AG04450 (cell line): ENCODE data around the gene AURKA. TPM values are rescaled to one million over a fixed set of nuclear protein-coding genes. Genes with fewer than 3 reads are reported as not detected.

Source experiments
- CTCF ChIA-PET: fragments of 300-600, 350-600 bp; formaldehyde crosslinking; extraction: SDS; loops from one replicate; lab custom pipeline; 2022; ENCODE audit warnings: antibody characterized with exemption, inconsistent platforms; lab: Charles Lee
- POLR2A ChIA-PET: fragments of 350-600 bp; formaldehyde crosslinking; extraction: SDS; loops from one replicate; lab custom pipeline; 2021; ENCODE audit warnings: antibody characterized with exemption, inconsistent platforms; lab: Yijun Ruan, JAX
- DNase-seq: peaks from one replicate; pipeline ENCODE4 v3.0.0-alpha.2; 2011; ENCODE audit warnings: low read depth, low spot score
- H3K27ac ChIP-seq: one replicate; pipeline ENCODE4 v1.5.1; 2012; ENCODE audit warnings: low read depth, low read length, control low read depth
- H3K27me3 ChIP-seq: one replicate; pipeline ENCODE4 v1.6.0; 2012; ENCODE audit warnings: low read length; ENCODE audit not compliant: control insufficient read depth, insufficient read depth
- H3K4me3 ChIP-seq: 2 replicates; pipeline ENCODE4 v1.5.1; 2011; ENCODE audit warnings: mild to moderate bottlenecking, low read depth, low read length, control low read depth
- H3K9me3 ChIP-seq: 2 replicates; pipeline ENCODE4 v1.5.1; 2012; ENCODE audit warnings: low read length; ENCODE audit not compliant: control insufficient read depth, insufficient read depth
- polyA plus RNA-seq: library from polyadenylated mRNA; depleted of rRNA; stranded (reverse); fragments of >200 nt; gene quantifications from 2 replicates; pipeline ENCODE4 v1.2.3, GENCODE V29; 2011; rRNA removed
- TF ChIP-seq, protein P1 (sequence below): IDR thresholded peaks from 2 replicates; pipeline ENCODE4 v1.5.1; 2011; ENCODE audit warnings: low read depth, low read length, control low read depth, inconsistent platforms

The AURKA gene
- polyA plus RNA-seq, 1 experiment: 31.0 TPM

GRCh38 chr20:56322681-56323080 lies 69.3 kb downstream of the AURKA start:
- TF ChIP-seq, protein P1, sequence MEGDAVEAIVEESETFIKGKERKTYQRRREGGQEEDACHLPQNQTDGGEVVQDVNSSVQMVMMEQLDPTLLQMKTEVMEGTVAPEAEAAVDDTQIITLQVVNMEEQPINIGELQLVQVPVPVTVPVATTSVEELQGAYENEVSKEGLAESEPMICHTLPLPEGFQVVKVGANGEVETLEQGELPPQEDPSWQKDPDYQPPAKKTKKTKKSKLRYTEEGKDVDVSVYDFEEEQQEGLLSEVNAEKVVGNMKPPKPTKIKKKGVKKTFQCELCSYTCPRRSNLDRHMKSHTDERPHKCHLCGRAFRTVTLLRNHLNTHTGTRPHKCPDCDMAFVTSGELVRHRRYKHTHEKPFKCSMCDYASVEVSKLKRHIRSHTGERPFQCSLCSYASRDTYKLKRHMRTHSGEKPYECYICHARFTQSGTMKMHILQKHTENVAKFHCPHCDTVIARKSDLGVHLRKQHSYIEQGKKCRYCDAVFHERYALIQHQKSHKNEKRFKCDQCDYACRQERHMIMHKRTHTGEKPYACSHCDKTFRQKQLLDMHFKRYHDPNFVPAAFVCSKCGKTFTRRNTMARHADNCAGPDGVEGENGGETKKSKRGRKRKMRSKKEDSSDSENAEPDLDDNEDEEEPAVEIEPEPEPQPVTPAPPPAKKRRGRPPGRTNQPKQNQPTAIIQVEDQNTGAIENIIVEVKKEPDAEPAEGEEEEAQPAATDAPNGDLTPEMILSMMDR: no peak
- no peaks in the 10 kb centered on the region for H3K9me3 ChIP-seq
- no peaks in the 10 kb centered on the region for H3K27me3 ChIP-seq
- ChIA-PET CTCF (no interaction called here), POLR2A (no interaction called here)
- H3K4me3 ChIP-seq: no peak overlapping the region
- H3K27ac ChIP-seq: no peak overlapping the region
- no peak for DNase-seq

Other genes with a start within 250 kb of the AURKA start
- not detected in 2 replicates for gene MC3R, start 143.5 kb downstream of the AURKA start, polyA plus RNA-seq
- gene FAM210B, start 33.2 kb downstream of the AURKA start, polyA plus RNA-seq: 72.6 and 81.0 TPM in 2 replicates
- gene CSTF1, start 430 bp upstream of the AURKA start, polyA plus RNA-seq: 70.9 and 74.4 TPM in 2 replicates
- gene CASS4, start 20.0 kb upstream of the AURKA start, polyA plus RNA-seq: 36.8 and 41.0 TPM in 2 replicates
- gene RTF2, start 76.4 kb upstream of the AURKA start, polyA plus RNA-seq: 147 TPM in 2 replicates
- 0.17 TPM in 1 of 2 replicates, not detected in the other for gene FAM209A, start 132.5 kb upstream of the AURKA start, polyA plus RNA-seq
- 0.35 TPM in 1 of 2 replicates, not detected in the other for gene FAM209B, start 141.0 kb upstream of the AURKA start, polyA plus RNA-seq
- 0.07 TPM in 1 of 2 replicates, not detected in the other for gene TFAP2C, start 237.1 kb upstream of the AURKA start, polyA plus RNA-seq